Measurements from ENCODE around the gene BICD2. TPM values are rescaled to one million over a fixed set of nuclear protein-coding genes. Genes with fewer than 3 reads are reported as not detected.

The BICD2 gene
- total RNA-seq, 6 donors from 2014 or later = 33.8 to 50.1 (median 45.1) TPM

GRCh38 chr9:92715488-92716231 is 49.0 kb downstream of the BICD2 start:
- peak in 1 of 2 donors; percentile 71 for ATAC-seq (ENCODE audit: low FRiP score in 2 of 2)
- no peak for DNase-seq
- no peaks in the 10 kb centered on the region for H3K27me3 ChIP-seq
- TF ChIP-seq EP300 (IDR thresholded peaks at IDR 0.05) (no peak), POLR2A (IDR thresholded peaks at IDR 0.05) (no peak), POLR2AphosphoS5 (IDR thresholded peaks at IDR 0.05) (no peak), CTCF (IDR thresholded peaks at IDR 0.05) (no peak)
- 88 to 100% methylated on average over 3 to 17 of the region's 17 CpGs for WGBS, 2 donors
- H3K36me3 ChIP-seq = peaks cover 37 to 94% (median 85%) of the 10 kb centered on the region in 4 donors
- peaks cover 0 to 13% (median 6%) of the 10 kb centered on the region in 4 donors for H3K4me1 ChIP-seq
- no peak overlapping the region for H3K4me3 ChIP-seq
- H3K27ac ChIP-seq = no peak overlapping the region
- H3K9me3 ChIP-seq = no peaks in the 10 kb centered on the region

GRCh38 chr9:92714787-92715487 is 49.7 kb downstream of the BICD2 start:
- Histone ChIP-seq H3K27me3 (no peaks in the 10 kb centered on the region), H3K9me3 (no peaks in the 10 kb centered on the region), H3K4me3 (no peak overlapping the region), H3K27ac (no peak overlapping the region), H3K4me1 (peaks cover 0 to 13% (median 6%) of the 10 kb centered on the region in 4 donors), H3K36me3 (peaks cover 31 to 94% (median 82%) of the 10 kb centered on the region in 4 donors)
- ATAC-seq (ENCODE audit: low FRiP score in 2 of 2) (no peak), DNase-seq (peak in 1 of 2 donors; percentile 81)
- no peak for TF ChIP-seq POLR2A (IDR thresholded peaks at IDR 0.05)
- no peak for TF ChIP-seq CTCF (IDR thresholded peaks at IDR 0.05)
- WGBS, 2 donors = 95 to 96% methylated on average over 21 to 34 of the region's 34 CpGs

- no peak overlapping the region for H3K4me3 ChIP-seq
- ATAC-seq (ENCODE audit: low FRiP score in 2 of 2) (no peak), DNase-seq (no peak)
- peaks cover 0 to 13% (median 6%) of the 10 kb centered on the region in 4 donors for H3K4me1 ChIP-seq
- no peaks in the 10 kb centered on the region for H3K27me3 ChIP-seq
- TF ChIP-seq POLR2A (IDR thresholded peaks at IDR 0.05) = no peak
- TF ChIP-seq POLR2AphosphoS5 (IDR thresholded peaks at IDR 0.05) = no peak
- peaks cover 23 to 94% (median 77%) of the 10 kb centered on the region in 4 donors for H3K36me3 ChIP-seq
- H3K9me3 ChIP-seq = no peaks in the 10 kb centered on the region
- no peak overlapping the region for H3K27ac ChIP-seq
- WGBS, 2 donors = 95 to 100% methylated on average over 3 of the region's 3 CpGs
These were observed 50.6 kb downstream of the BICD2 start for GRCh38 chr9:92714016-92714415.

GRCh38 chr9:92713528-92713927 is 51.1 kb downstream of the BICD2 start:
- DNase-seq (no peak), ATAC-seq (ENCODE audit: low FRiP score in 2 of 2) (no peak)
- 91 to 92% methylated on average over 15 of the region's 15 CpGs for WGBS, 2 donors
- Histone ChIP-seq H3K36me3 (peaks cover 23 to 90% (median 72%) of the 10 kb centered on the region in 4 donors), H3K4me1 (peaks cover 0 to 13% (median 6%) of the 10 kb centered on the region in 4 donors), H3K27me3 (no peaks in the 10 kb centered on the region), H3K27ac (no peak overlapping the region), H3K4me3 (no peak overlapping the region), H3K9me3 (no peaks in the 10 kb centered on the region)
- TF ChIP-seq POLR2AphosphoS5 (IDR thresholded peaks at IDR 0.05) = no peak
- no peak for TF ChIP-seq CTCF (IDR thresholded peaks at IDR 0.05)
- no peak for TF ChIP-seq EP300 (IDR thresholded peaks at IDR 0.05)
- no peak for TF ChIP-seq POLR2A (IDR thresholded peaks at IDR 0.05)

DNA sequence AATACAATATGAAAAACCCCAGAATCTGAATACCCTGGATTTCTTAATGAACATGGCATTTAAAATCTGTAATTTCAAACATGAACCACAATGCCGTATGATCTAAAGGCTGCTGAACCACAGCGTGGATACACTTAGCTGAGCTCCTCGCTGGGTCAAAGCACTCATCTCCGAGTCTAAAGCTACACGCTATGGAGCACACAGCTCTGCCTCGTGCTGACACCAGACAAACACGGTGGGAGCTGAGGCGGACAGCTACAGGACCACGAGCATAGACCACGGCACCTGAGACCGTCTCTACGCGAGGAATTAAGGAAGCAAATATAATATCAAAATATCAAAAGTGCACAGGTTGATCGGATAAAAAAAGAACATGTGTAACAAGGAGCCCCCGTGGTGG is 51.9 kb downstream of the BICD2 start:
- no peak for TF ChIP-seq POLR2AphosphoS5 (IDR thresholded peaks at IDR 0.05)
- WGBS, 2 donors = 90% methylated on average over 15 of the region's 15 CpGs
- no peak for ATAC-seq (ENCODE audit: low FRiP score in 2 of 2)
- peaks cover 0 to 13% (median 6%) of the 10 kb centered on the region in 4 donors for H3K4me1 ChIP-seq
- H3K4me3 ChIP-seq = no peak overlapping the region
- peaks cover 16 to 82% (median 64%) of the 10 kb centered on the region in 4 donors for H3K36me3 ChIP-seq
- no peaks in the 10 kb centered on the region for H3K27me3 ChIP-seq
- H3K27ac ChIP-seq = no peak overlapping the region
- DNase-seq = no peak
- H3K9me3 ChIP-seq = no peaks in the 10 kb centered on the region

Data from upper lobe of left lung (tissue), 6 donors.